NCI-H69 (cell line): ENCODE data around the gene HIPK4.
"Not testable (repeated sequence)": the region's sequence is repeated elsewhere in the genome, so short reads cannot be mapped to it uniquely, and the experiment has no call there.

Experiments used
- DNase-seq: peaks from one replicate; lab custom pipeline; 2025; lab: John Stamatoyannopoulos, UW

Gene HIPK4

DNA sequence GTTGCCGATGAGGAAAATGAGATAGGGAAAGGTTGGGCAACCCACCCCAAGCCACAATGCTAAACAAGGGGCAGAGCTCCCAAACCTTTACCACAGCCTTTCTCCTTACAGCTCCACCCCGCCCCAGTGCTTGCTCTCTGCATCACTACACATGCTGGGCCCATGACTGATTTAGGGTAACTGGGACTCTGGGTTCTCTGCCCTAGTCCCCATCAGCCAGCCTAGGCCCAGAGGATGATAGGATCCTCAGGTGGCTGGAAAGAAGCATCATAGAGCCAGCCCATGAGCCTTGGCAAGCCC, 53.4 kb downstream of the HIPK4 start:
- DNase-seq, result no peak

DNA sequence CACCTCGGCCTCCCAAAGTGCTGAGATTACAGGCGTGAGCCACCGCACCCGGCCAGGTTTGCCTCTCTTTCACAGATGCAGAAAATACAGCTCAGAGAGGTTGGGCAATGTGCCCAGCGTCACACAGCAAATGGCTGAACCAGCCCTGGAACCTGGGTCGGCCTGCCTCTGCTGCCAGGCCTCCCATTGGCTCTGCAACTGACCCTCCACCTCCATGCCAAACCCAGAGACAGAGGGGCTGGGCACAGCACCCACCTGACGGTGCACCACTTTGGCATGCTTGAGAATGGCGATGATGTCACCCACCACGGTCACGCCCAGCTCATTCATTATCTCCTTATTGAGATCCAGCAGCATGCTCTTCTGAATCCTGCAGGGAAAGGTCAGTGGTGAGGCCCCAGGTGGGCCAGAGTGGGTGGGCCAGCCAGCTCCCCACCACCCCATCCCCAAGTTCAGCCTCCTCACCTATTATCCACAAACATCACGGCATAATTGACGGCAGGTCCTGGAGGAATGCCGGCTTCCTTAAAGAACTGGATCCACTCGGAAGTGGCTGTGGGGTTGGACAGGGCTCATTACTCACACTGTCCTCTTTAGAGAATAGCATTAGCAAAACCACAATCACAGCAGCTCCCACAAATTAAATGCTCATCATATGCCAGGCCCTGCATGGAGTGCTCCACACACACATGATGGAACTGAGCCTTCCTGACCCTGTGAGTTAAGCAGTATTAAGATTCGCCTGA, 54.0 kb downstream of the HIPK4 start:
- DNase-seq, result no peak

DNA sequence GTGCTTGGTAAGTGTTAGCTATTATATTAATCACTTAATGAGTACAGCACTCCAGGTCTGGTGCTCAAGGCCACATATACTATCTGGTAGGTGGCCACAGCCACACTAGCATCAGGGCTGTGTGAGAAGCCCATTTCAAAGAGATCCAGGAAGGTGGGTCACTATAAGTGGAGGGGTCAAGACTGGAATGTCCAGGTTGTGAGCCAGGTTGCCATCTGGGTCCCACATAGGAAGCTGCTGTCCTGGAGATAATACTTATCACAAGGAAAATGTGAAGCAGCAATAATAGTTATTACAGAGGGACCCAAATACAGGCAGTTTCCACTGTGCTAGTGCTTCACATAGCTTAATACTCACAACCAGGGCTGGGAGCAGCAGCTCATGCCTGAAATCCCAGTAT, 54.9 kb downstream of the HIPK4 start:
- DNase-seq, result no peak

DNA sequence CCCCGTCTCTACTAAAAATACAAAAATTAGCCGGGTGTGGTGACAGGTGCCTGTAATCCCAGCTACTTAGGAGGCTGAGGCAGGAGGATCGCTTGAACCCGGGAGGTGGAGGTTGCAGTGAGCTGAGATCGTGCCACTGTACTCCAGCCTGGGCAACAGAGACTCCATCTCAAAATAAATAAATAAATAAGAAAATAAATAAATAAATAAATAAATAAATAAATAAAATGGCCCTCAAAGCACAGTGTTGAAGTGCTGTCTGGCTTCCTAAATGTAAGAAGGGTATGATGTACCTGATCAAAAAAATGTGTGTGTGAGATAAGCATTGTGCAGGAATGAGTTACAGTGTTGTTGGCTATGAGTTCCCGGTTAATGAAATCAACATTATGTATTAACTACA, 56.9 kb downstream of the HIPK4 start:
- DNase-seq, result not testable (repeated sequence)

DNA sequence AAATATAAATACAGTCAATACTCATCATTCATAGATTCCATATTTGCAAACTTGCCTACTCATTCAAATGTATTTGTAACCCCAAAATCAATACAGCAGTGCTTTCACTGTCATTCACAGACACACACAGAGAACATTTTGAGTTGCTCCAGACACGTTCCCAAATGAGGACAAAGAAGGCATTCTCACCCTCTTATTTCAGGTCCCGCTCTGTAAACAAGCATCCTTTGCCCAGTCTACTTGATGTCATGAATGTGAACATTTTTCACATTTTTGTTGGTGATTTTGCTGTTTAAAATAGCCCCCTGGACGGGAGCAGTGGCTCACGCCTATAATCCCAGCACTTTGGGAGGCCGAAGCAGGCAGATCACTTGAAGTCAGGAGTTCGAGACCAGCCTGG, 57.3 kb downstream of the HIPK4 start:
- DNase-seq, result no peak

DNA sequence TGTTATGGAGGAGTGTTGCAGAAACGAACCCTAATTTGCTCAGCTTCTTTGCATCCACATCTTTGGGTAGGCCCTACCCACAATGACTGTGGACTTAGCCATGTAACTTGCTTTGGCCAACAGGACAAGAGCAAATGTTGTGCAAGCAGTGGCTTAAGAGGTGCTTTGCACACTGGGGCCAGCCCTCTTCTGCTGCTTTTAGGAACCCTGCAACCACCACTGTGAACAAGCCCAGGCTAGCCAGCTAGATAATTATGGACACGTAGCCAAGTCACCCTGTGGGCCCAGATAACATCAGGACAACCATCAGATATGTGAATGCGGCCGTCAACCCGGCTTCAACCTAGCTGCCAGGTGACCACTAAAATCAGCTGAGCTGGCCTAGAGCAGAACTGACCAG, 58.9 kb downstream of the HIPK4 start:
- no peak for DNase-seq
